ENCODE data around the gene CSN3.

The CSN3 gene

GRCh38 chr4:70225824-70226223 is 16.6 kb upstream of the CSN3 start, which contains the start of gene FDCSP:
FDCSP (plus strand) TSS chr4:70226124; CDS start chr4:70231195, 5,071 bp downstream.
- no peak for TF ChIP-seq CREB1 (IDR thresholded peaks at IDR 0.05; ENCODE audit: low read depth)
- no peak for TF ChIP-seq RAD21 (IDR thresholded peaks at IDR 0.05; ENCODE audit: low read depth)
- TF ChIP-seq USF1 (IDR thresholded peaks at IDR 0.05) = no peak
- no peak for TF ChIP-seq FOXM1 (IDR thresholded peaks at IDR 0.05; ENCODE audit: borderline replicate concordance, low read depth)
- TF ChIP-seq TAF1 (IDR thresholded peaks at IDR 0.05; ENCODE audit: low read depth) = no peak
- TF ChIP-seq TEAD4 (IDR thresholded peaks at IDR 0.05) = no peak
- TF ChIP-seq ZBTB7A (IDR thresholded peaks at IDR 0.05; ENCODE audit: low read depth) = no peak
- TF ChIP-seq YY1 (IDR thresholded peaks at IDR 0.05; ENCODE audit: low read depth) = no peak
- TF ChIP-seq EGR1 (IDR thresholded peaks at IDR 0.05) = no peak
- TF ChIP-seq, protein P1, sequence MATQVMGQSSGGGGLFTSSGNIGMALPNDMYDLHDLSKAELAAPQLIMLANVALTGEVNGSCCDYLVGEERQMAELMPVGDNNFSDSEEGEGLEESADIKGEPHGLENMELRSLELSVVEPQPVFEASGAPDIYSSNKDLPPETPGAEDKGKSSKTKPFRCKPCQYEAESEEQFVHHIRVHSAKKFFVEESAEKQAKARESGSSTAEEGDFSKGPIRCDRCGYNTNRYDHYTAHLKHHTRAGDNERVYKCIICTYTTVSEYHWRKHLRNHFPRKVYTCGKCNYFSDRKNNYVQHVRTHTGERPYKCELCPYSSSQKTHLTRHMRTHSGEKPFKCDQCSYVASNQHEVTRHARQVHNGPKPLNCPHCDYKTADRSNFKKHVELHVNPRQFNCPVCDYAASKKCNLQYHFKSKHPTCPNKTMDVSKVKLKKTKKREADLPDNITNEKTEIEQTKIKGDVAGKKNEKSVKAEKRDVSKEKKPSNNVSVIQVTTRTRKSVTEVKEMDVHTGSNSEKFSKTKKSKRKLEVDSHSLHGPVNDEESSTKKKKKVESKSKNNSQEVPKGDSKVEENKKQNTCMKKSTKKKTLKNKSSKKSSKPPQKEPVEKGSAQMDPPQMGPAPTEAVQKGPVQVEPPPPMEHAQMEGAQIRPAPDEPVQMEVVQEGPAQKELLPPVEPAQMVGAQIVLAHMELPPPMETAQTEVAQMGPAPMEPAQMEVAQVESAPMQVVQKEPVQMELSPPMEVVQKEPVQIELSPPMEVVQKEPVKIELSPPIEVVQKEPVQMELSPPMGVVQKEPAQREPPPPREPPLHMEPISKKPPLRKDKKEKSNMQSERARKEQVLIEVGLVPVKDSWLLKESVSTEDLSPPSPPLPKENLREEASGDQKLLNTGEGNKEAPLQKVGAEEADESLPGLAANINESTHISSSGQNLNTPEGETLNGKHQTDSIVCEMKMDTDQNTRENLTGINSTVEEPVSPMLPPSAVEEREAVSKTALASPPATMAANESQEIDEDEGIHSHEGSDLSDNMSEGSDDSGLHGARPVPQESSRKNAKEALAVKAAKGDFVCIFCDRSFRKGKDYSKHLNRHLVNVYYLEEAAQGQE (IDR thresholded peaks at IDR 0.05; ENCODE audit: low read depth) = no peak
- TF ChIP-seq NFIC (IDR thresholded peaks at IDR 0.05) = no peak
- TF ChIP-seq TCF12 (IDR thresholded peaks at IDR 0.05; ENCODE audit: low read depth) = no peak
- no peak for TF ChIP-seq CEBPB (IDR thresholded peaks at IDR 0.05)
- TF ChIP-seq MAX (IDR thresholded peaks at IDR 0.05) = no peak
- TF ChIP-seq EP300 (IDR thresholded peaks at IDR 0.05; ENCODE audit: borderline replicate concordance) = no peak

DNA sequence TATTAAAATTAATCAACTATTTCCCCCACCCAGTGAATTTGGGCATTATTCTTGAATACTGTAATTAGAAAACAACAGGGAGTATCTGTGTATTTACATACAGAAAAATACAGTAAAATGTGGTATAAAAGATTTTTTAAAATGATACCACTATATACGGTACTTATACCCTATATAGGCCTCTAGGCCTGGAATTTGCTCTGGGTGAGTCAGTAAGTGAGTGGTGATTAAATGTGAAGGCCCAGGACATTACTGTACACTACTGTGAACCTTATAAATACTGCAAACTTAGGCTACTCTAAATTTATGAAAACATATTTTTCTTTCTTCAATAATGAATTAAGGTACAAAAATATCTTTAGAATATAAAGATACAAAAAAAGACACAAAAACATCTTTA is 6.3 kb upstream of the CSN3 start:
- TF ChIP-seq MAX (IDR thresholded peaks at IDR 0.05) = no peak
- TF ChIP-seq USF1 (IDR thresholded peaks at IDR 0.05) = no peak
- TF ChIP-seq CREB1 (IDR thresholded peaks at IDR 0.05; ENCODE audit: low read depth) = no peak
- TF ChIP-seq YY1 (IDR thresholded peaks at IDR 0.05; ENCODE audit: low read depth) = no peak
- TF ChIP-seq, protein P1 (IDR thresholded peaks at IDR 0.05; ENCODE audit: low read depth) = no peak
- TF ChIP-seq TCF12 (IDR thresholded peaks at IDR 0.05; ENCODE audit: low read depth) = no peak
- no peak for TF ChIP-seq FOXM1 (IDR thresholded peaks at IDR 0.05; ENCODE audit: borderline replicate concordance, low read depth)
- no peak for TF ChIP-seq CEBPB (IDR thresholded peaks at IDR 0.05)

GRCh38 chr4:70239131-70239883 is 3.1 kb upstream of the CSN3 start:
- no peak for TF ChIP-seq TAF1 (IDR thresholded peaks at IDR 0.05; ENCODE audit: low read depth)
- no peak for TF ChIP-seq YY1 (IDR thresholded peaks at IDR 0.05; ENCODE audit: low read depth)
- no peak for TF ChIP-seq TEAD4 (IDR thresholded peaks at IDR 0.05)
- no peak for TF ChIP-seq TCF12 (IDR thresholded peaks at IDR 0.05; ENCODE audit: low read depth)
- TF ChIP-seq CREB1 (IDR thresholded peaks at IDR 0.05; ENCODE audit: low read depth) = no peak
- no peak for TF ChIP-seq NFIC (IDR thresholded peaks at IDR 0.05)
- no peak for TF ChIP-seq USF1 (IDR thresholded peaks at IDR 0.05)
- TF ChIP-seq, protein P1 (IDR thresholded peaks at IDR 0.05; ENCODE audit: low read depth) = no peak
- TF ChIP-seq FOXM1 (IDR thresholded peaks at IDR 0.05; ENCODE audit: borderline replicate concordance, low read depth) = no peak
- TF ChIP-seq EP300 (IDR thresholded peaks at IDR 0.05; ENCODE audit: borderline replicate concordance) = no peak
- TF ChIP-seq CEBPB (IDR thresholded peaks at IDR 0.05) = no peak
- no peak for TF ChIP-seq ZBTB7A (IDR thresholded peaks at IDR 0.05; ENCODE audit: low read depth)
- TF ChIP-seq RAD21 (IDR thresholded peaks at IDR 0.05; ENCODE audit: low read depth) = no peak
- TF ChIP-seq EGR1 (IDR thresholded peaks at IDR 0.05) = no peak
- no peak for TF ChIP-seq MAX (IDR thresholded peaks at IDR 0.05)

Measured in Ishikawa (cell line).